OCI-LY7 (cell line): Measurements from ENCODE around the gene KNSTRN.

Experiments used
- CTCF ChIP-seq: fragments of 200-600 bp; sonication (generic); conservative IDR thresholded peaks from 2 replicates; pipeline ENCODE4 v1.5.1; 2014; ENCODE audit warnings: mild to moderate bottlenecking, antibody characterized with exemption, low read length, moderate library complexity, mixed read lengths
- EZH2phosphoT487 ChIP-seq: fragments of 200-600 bp; sonication (generic); IDR thresholded peaks from 2 replicates; pipeline ENCODE4 v1.6.1; 2018; ENCODE audit warnings: low read depth, borderline replicate concordance, mild to moderate bottlenecking, mixed run types, antibody characterized with exemption, low read length, moderate library complexity, mixed read lengths

GRCh38 chr15:40405501-40406381 is 23.2 kb downstream of the KNSTRN start, which contains the start of gene IVD:
- no peak for TF ChIP-seq CTCF
- no peak for TF ChIP-seq EZH2phosphoT487
